Lower leg skin (tissue), 4 donors: Measurements from ENCODE around the gene CHAF1B. TPM values are rescaled to one million over a fixed set of nuclear protein-coding genes. Genes with fewer than 3 reads are reported as not detected.

ENCODE experiments used
- DNase-seq, 2 donors: peaks; one replicate each; pipeline ENCODE4 v3.0.0-alpha.2; 2019; ENCODE audit warnings: low spot score in 2 of 2
- H3K4me3 ChIP-seq: fragments of 200-600 bp; sonication (generic); 2 replicates; pipeline ENCODE4 v1.5.1; 2017; ENCODE audit warnings: mild to moderate bottlenecking, low read depth; ENCODE audit not compliant: poor library complexity, severe bottlenecking
- POLR2A ChIP-seq, 2 donors: fragments of 450-650 bp; IDR thresholded peaks; one replicate each; pipeline ENCODE4 v1.6.1; 2016 to 2017; ENCODE audit warnings: antibody characterized with exemption in 2 of 2, mild to moderate bottlenecking in 1 of 2, moderate library complexity in 1 of 2
- WGBS, 2 donors: methylation state at CpG; one replicate each; pipeline ENCODE4 v1.1.5; 2018; 5-methylcytosine and 5-hydroxymethylcytosine counted together
- intact Hi-C: fragments of 100-400 bp; cut with DNase I; formaldehyde crosslinking; loops from one replicate; pipeline ENCODE4 v1.15.0; 2023; ENCODE audit warnings: low total_unique reads
- total RNA-seq, 4 donors: library from RNA; depleted of rRNA; stranded (reverse); fragments of >200 nt; gene quantifications; one replicate each; pipeline ENCODE4 v1.1.0, GENCODE V29; 2016
- TF ChIP-seq, protein P1 (sequence below), 3 donors: fragments of 450-650 bp; IDR thresholded peaks; one replicate each; pipeline ENCODE4 v1.5.1; 2016; ENCODE audit warnings: antibody characterized with exemption in 3 of 3, mild to moderate bottlenecking in 3 of 3, moderate library complexity in 2 of 3

The CHAF1B gene
- total RNA-seq, 4 donors from 2014 or later: 1.6 to 3.0 (median 2.1) TPM

DNA sequence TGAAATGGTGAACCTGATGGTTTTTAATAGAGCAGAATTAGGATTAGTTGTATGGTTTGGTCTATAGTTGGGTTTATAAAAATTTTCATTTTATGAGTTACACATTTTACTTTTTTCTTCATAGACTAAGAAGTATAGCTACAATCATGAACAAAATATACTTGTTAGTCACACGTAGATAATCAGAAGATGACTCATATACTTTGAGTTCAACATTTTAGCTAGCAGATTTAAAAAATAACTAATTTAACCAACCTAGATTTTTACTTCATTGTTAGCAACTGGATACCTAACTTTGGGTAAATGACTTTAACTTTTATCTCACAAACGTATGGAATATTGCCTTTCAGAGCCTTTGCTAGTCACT, 37.2 kb upstream of the CHAF1B start:
- intact Hi-C loops: no loop called here
- no peak for TF ChIP-seq POLR2A (IDR thresholded peaks at IDR 0.05)
- TF ChIP-seq, protein P1, sequence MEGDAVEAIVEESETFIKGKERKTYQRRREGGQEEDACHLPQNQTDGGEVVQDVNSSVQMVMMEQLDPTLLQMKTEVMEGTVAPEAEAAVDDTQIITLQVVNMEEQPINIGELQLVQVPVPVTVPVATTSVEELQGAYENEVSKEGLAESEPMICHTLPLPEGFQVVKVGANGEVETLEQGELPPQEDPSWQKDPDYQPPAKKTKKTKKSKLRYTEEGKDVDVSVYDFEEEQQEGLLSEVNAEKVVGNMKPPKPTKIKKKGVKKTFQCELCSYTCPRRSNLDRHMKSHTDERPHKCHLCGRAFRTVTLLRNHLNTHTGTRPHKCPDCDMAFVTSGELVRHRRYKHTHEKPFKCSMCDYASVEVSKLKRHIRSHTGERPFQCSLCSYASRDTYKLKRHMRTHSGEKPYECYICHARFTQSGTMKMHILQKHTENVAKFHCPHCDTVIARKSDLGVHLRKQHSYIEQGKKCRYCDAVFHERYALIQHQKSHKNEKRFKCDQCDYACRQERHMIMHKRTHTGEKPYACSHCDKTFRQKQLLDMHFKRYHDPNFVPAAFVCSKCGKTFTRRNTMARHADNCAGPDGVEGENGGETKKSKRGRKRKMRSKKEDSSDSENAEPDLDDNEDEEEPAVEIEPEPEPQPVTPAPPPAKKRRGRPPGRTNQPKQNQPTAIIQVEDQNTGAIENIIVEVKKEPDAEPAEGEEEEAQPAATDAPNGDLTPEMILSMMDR (IDR thresholded peaks at IDR 0.05): no peak

GRCh38 chr21:36349315-36349714, 35.9 kb upstream of the CHAF1B start:
- 93 to 98% methylated on average over 2 of the region's 2 CpGs for WGBS, 2 donors
- intact Hi-C loops: no loop called here
- DNase-seq: no peak
- no peak overlapping the region for H3K4me3 ChIP-seq
- no peak for TF ChIP-seq POLR2A (IDR thresholded peaks at IDR 0.05)
- TF ChIP-seq, protein P1 (IDR thresholded peaks at IDR 0.05): no peak

More for the DNA sequence above, 37.2 kb upstream of the CHAF1B start:
- 87 to 89% methylated on average over 2 of the region's 2 CpGs for WGBS, 2 donors
- H3K4me3 ChIP-seq: no peak overlapping the region
- DNase-seq: no peak

DNA sequence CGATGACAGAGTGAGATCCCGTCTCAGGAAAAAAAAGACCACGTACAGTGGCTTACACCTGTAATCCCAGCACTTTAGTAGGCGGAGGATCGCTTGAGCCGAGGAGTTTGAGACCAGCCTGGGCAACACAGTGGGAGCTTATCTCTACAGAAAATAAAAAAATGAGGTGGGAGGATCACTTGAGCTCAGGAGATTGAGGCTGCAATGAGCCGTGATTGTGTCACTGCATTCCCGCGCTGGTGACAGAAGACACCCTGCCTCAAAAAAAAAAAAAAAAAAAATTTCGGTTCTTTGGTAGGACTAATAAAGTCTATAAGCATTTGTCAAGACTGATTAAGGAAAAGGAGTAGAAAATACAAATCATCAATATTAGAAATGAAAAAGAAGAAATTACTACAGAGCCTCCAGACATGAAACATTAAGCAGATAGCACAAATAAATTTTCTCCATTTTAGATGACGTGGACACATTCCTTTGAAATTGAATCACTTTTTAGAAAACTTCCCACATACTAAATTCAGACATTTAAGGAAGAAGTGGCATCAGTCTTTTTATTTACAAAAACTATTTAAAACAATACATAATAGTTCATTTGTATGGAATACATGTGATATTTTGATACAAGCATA, 34.8 kb upstream of the CHAF1B start:
- 93 to 94% methylated on average over 11 of the region's 11 CpGs for WGBS, 2 donors
- no peak for TF ChIP-seq POLR2A (IDR thresholded peaks at IDR 0.05)
- TF ChIP-seq, protein P1 (IDR thresholded peaks at IDR 0.05): no peak
- no peak for DNase-seq
- intact Hi-C loops: no loop called here
- no peak overlapping the region for H3K4me3 ChIP-seq

DNA sequence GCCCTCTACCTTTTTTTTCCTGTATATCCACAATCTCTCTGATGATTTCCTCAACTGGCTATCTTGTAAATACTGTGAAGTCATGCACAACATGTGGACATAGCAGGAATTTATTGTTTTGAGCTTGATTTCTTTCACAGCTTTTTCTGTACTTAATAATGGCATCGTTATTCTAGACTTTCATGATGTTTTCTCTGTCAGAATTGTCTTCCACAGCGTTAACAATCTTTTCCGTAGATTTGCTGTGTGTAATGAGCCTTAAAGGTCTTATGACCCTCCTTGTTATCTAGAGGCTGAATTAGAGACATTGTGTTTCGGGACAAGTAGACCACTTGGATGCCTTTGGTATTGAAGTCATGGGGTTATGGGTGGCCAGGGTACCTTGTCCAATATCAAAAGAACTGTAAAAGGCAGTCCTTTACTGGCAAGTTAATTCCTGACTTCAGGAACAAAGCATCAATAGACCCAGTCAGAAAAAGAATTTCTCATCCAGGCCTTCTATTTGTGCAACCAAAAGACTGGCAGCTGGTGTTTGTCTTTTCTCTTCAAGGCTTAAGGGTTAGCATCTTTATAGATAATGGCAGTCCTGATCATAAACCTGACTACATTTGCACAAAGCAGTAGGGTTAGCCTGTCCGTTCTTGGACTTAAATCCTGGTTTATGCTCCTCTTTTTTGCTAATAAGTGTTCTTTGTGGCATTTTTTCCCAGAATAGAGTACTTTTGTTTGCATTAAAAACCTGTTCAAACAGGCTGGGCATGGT, 30.1 kb upstream of the CHAF1B start:
- H3K4me3 ChIP-seq: no peak overlapping the region
- no peak for TF ChIP-seq POLR2A (IDR thresholded peaks at IDR 0.05)
- TF ChIP-seq, protein P1 (IDR thresholded peaks at IDR 0.05): no peak
- DNase-seq: no peak
- WGBS, 2 donors: 94% methylated on average over 5 of the region's 5 CpGs
- intact Hi-C loops: no loop called here

GRCh38 chr21:36355868-36356267, 29.3 kb upstream of the CHAF1B start:
- TF ChIP-seq, protein P1 (IDR thresholded peaks at IDR 0.05): no peak
- TF ChIP-seq POLR2A (IDR thresholded peaks at IDR 0.05): no peak
- H3K4me3 ChIP-seq: no peak overlapping the region
- intact Hi-C loops: no loop called here
- DNase-seq: no peak
- WGBS, 2 donors: 65 to 79% methylated on average over 2 of the region's 2 CpGs
